Spleen (tissue), 11 donors: ENCODE data around the gene IL1RL2. TPM values are rescaled to one million over a fixed set of nuclear protein-coding genes. Genes with fewer than 3 reads are reported as not detected.

Source experiments
- DNase-seq: peaks from one replicate; pipeline ENCODE4 v3.0.0-alpha.2; 2020
- H3K27ac ChIP-seq, 8 donors: fragments of 200-600 bp; sonication (generic) in 7 of 8; 1 replicate in 4 of 8; 2 replicates in 4 of 8; pipeline versions ENCODE4 v1.5.0 to v1.8.0; 2016 to 2021; ENCODE audit warnings: inconsistent platforms in 4 of 8, mild to moderate bottlenecking in 4 of 8, moderate library complexity in 1 of 8
- H3K27me3 ChIP-seq, 7 donors: fragments of 200-600 bp; sonication (generic) in 6 of 7; replicated peaks in 1 of 7; 1 replicate in 4 of 7; 2 replicates in 3 of 7; pipeline versions ENCODE4 v1.5.0 to v1.8.0; 2016 to 2021; ENCODE audit warnings: inconsistent platforms in 3 of 7, mild to moderate bottlenecking in 1 of 7
- H3K36me3 ChIP-seq, 6 donors: fragments of 200-600 bp; sonication (generic) in 5 of 6; 1 replicate in 4 of 6; 2 replicates in 2 of 6; pipeline versions ENCODE4 v1.5.0 to v1.8.0; 2016 to 2021; ENCODE audit warnings: inconsistent platforms in 2 of 6
- H3K4me1 ChIP-seq, 6 donors: fragments of 200-600 bp; sonication (generic) in 5 of 6; 1 replicate in 3 of 6; 2 replicates in 3 of 6; pipeline versions ENCODE4 v1.5.0 to v1.8.0; 2016 to 2021; ENCODE audit warnings: inconsistent platforms in 3 of 6
- H3K4me3 ChIP-seq, 8 donors: fragments of 200-600 bp; sonication (generic) in 7 of 8; 1 replicate in 4 of 8; 2 replicates in 4 of 8; pipeline versions ENCODE4 v1.5.0 to v1.8.0; 2016 to 2021; ENCODE audit warnings: inconsistent platforms in 4 of 8, mild to moderate bottlenecking in 4 of 8, moderate library complexity in 2 of 8
- H3K9me3 ChIP-seq, 8 donors: fragments of 200-600 bp; sonication (generic) in 7 of 8; 1 replicate in 4 of 8; 2 replicates in 4 of 8; pipeline versions ENCODE4 v1.5.0 to v1.8.0; 2016 to 2021; ENCODE audit warnings: inconsistent platforms in 4 of 8
- CTCF ChIP-seq, 11 experiments: fragments of 200-600 bp in 7 of 11; fragments of 450-650 bp in 4 of 11; sonication (generic) in 4 of 11; IDR thresholded peaks in 8 of 11; conservative IDR thresholded peaks in 3 of 11; 1 replicate in 7 of 11; 2 replicates in 4 of 11; pipeline versions ENCODE4 v1.4.0 to v1.8.0; 2016 to 2021; ENCODE audit warnings: antibody characterized with exemption in 11 of 11, inconsistent platforms in 4 of 11, mild to moderate bottlenecking in 1 of 11
- POLR2A ChIP-seq, 3 donors: fragments of 450-650 bp; IDR thresholded peaks; one replicate each; pipeline ENCODE4 v1.5.1; 2017; ENCODE audit warnings: antibody characterized with exemption in 3 of 3, mild to moderate bottlenecking in 1 of 3
- POLR2AphosphoS5 ChIP-seq, 3 donors: sonication (generic); formaldehyde crosslinking; IDR thresholded peaks; one replicate each; pipeline ENCODE4 v1.5.1; 2017; ENCODE audit warnings: antibody characterized with exemption in 3 of 3
- WGBS, 5 donors: extraction: QIAGEN DNeasy Blood & Tissue Kit in 3 of 5; methylation state at CpG; one replicate each; pipeline versions ENCODE4 v1.1.5 to v1.1.7; 2013 to 2018; 5-methylcytosine and 5-hydroxymethylcytosine counted together
- intact Hi-C: fragments of 100-400 bp; cut with DNase I; formaldehyde crosslinking; loops from one replicate; pipeline ENCODE4 v1.15.0; 2023; ENCODE audit warnings: low total_unique reads
- polyA plus RNA-seq, 3 donors: library from polyadenylated mRNA; stranded (reverse); fragments of 200-250 nt; gene quantifications; one replicate each; pipeline ENCODE4 v1.2.1, GENCODE V29; 2013
- total RNA-seq, 7 donors: library from RNA; depleted of rRNA in 3 of 7; stranded (reverse); fragments of >200 nt in 3 of 7; fragmentation: NEBNext Ultra II Directional in 4 of 7; extraction: Animal tissue kit (Norgen Biotek cat#: 25700) in 4 of 7; gene quantifications; one replicate each; pipeline versions ENCODE4 v1.1.0 to v1.2.1, GENCODE V29; 2016 to 2021
- donor health status: healthy with polysubstance abuse.
- donor health status: DM: no; HTN: no; CAD: no; lungs with moderate emphysema.
- donor health status: DM: no; HTN: no; CAD: no.
- donor health status: Bipolar disorder and iron deficiency.
- donor health status: healthy.
- donor health status: DM: no; HTN: no; CAD: no.
- donor health status: DM: yes; HTN: yes; CAD: no.

The IL1RL2 gene
- total and polyA plus RNA-seq, 10 donors: 0.05 to 0.49 (median 0.13) TPM; not detected in 4

DNA sequence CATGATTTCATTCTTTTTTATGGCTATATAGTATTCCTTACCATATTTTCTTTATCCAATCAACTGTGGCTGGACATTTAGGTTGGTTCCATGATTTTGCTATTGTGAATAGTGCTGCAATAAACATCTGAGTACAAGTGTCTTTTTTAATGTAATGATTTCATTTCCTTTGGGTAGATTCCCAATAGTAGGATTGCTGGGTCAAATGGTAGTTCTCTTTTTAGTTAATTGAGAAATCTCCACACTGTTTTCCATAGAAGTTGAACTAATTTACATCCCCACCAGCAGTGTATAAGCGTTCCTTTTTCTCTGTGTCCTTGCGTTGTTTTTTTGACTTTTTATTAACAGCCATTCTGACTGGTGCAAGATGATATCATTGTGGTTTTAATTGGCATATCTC lies 65.4 kb downstream of the IL1RL2 start:
- H3K27ac ChIP-seq: peak overlapping the region in 2 of 8 donors; percentile 74 to 89

GRCh38 chr2:102253140-102253752 lies 66.4 kb downstream of the IL1RL2 start:
- 65 to 83% (median 69%) methylated on average over 1 of the region's 1 CpG for WGBS, 5 donors
- Histone ChIP-seq H3K36me3 (no peaks in the 10 kb centered on the region), H3K4me3 (no peak overlapping the region), H3K27me3 (peaks cover 0 to 47% (median 0%) of the 10 kb centered on the region in 7 donors), H3K27ac (peak overlapping the region in 2 of 8 donors; percentile 3 to 89), H3K9me3 (no peaks in the 10 kb centered on the region), H3K4me1 (peaks cover 0 to 66% (median 28%) of the 10 kb centered on the region in 6 donors)
- no peak for TF ChIP-seq CTCF (IDR thresholded peaks at IDR 0.05 in 8 of 11, conservative IDR thresholded peaks at IDR 0.05 in 3 of 11)
- no peak for TF ChIP-seq POLR2A (IDR thresholded peaks at IDR 0.05)
- intact Hi-C loops: loop anchor here (2.0 to 10.0 kb wide), 2 partner anchors 102 to 190 kb away; partner anchors contain the start of gene IL18R1
- no peak for DNase-seq

More for the DNA sequence above, 65.4 kb downstream of the IL1RL2 start:
- Histone ChIP-seq H3K4me3 (no peak overlapping the region), H3K4me1 (peaks cover 0 to 56% (median 28%) of the 10 kb centered on the region in 6 donors), H3K27me3 (peaks cover 0 to 47% (median 0%) of the 10 kb centered on the region in 7 donors), H3K9me3 (no peaks in the 10 kb centered on the region), H3K36me3 (no peaks in the 10 kb centered on the region)
- TF ChIP-seq POLR2AphosphoS5 (IDR thresholded peaks at IDR 0.05) (no peak), POLR2A (IDR thresholded peaks at IDR 0.05) (no peak), CTCF (IDR thresholded peaks at IDR 0.05 in 8 of 11, conservative IDR thresholded peaks at IDR 0.05 in 3 of 11) (no peak)
- intact Hi-C loops: loop anchor here (2.0 to 10.0 kb wide), 2 partner anchors 103 to 191 kb away; partner anchors contain the start of gene IL18R1
- WGBS, 5 donors: 89 to 100% (median 96%) methylated on average over 2 of the region's 2 CpGs
- no peak for DNase-seq

GRCh38 chr2:102253753-102254150 lies 66.9 kb downstream of the IL1RL2 start:
- H3K27me3 ChIP-seq: peaks cover 0 to 47% (median 0%) of the 10 kb centered on the region in 7 donors
- peak overlapping the region in 1 of 8 donors; percentile 89 for H3K27ac ChIP-seq
- H3K4me3 ChIP-seq: no peak overlapping the region
- TF ChIP-seq POLR2AphosphoS5 (IDR thresholded peaks at IDR 0.05) (no peak), CTCF (IDR thresholded peaks at IDR 0.05 in 8 of 11, conservative IDR thresholded peaks at IDR 0.05 in 3 of 11) (no peak), POLR2A (IDR thresholded peaks at IDR 0.05) (no peak)
- DNase-seq: no peak
- H3K9me3 ChIP-seq: no peaks in the 10 kb centered on the region
- H3K36me3 ChIP-seq: no peaks in the 10 kb centered on the region
- peaks cover 0 to 71% (median 31%) of the 10 kb centered on the region in 6 donors for H3K4me1 ChIP-seq
- intact Hi-C loops: loop anchor here (2.0 to 10.0 kb wide), 2 partner anchors 101 to 189 kb away; partner anchors contain the start of gene IL18R1
- WGBS, 5 donors: 37 to 48% (median 43%) methylated on average over 2 of the region's 2 CpGs

GRCh38 chr2:102256276-102256675 lies 69.5 kb downstream of the IL1RL2 start:
- intact Hi-C loops: loop anchor here (10.0 kb wide), 1 partner anchor 99 kb away; the partner anchor contains the start of gene IL18R1
- Histone ChIP-seq H3K27me3 (peaks cover 0 to 30% (median 0%) of the 10 kb centered on the region in 7 donors), H3K27ac (peak overlapping the region in 1 of 8 donors; percentile 42), H3K4me1 (peaks cover 0 to 63% (median 26%) of the 10 kb centered on the region in 6 donors), H3K36me3 (no peaks in the 10 kb centered on the region), H3K4me3 (peak overlapping the region in 2 of 8 donors; percentile 19 to 33), H3K9me3 (no peaks in the 10 kb centered on the region)
- no peak for DNase-seq
- no peak for TF ChIP-seq POLR2AphosphoS5 (IDR thresholded peaks at IDR 0.05)
- no peak for TF ChIP-seq POLR2A (IDR thresholded peaks at IDR 0.05)
- TF ChIP-seq CTCF (IDR thresholded peaks at IDR 0.05 in 8 of 11, conservative IDR thresholded peaks at IDR 0.05 in 3 of 11): no peak
